NCI-H187 treated with DMSO at 0.1 percent for 48 hours (cell line): ENCODE measurements around the gene PAFAH2.

Experiments used
- DNase-seq: peaks from one replicate; lab custom pipeline; 2025; lab: John Stamatoyannopoulos, UW

PAFAH2 gene

GRCh38 chr1:25932321-25932720 lies 65.5 kb downstream of the PAFAH2 start:
- DNase-seq = no peak

- no peak for DNase-seq
These were observed 68.8 kb downstream of the PAFAH2 start for GRCh38 chr1:25929016-25929415.

GRCh38 chr1:25927521-25928265 lies 70.2 kb downstream of the PAFAH2 start:
- DNase-seq = no peak

- no peak for DNase-seq
These were observed 70.9 kb downstream of the PAFAH2 start for GRCh38 chr1:25926731-25927496.

GRCh38 chr1:25924454-25924853 lies 73.4 kb downstream of the PAFAH2 start:
- no peak for DNase-seq

GRCh38 chr1:25922971-25923552 lies 74.8 kb downstream of the PAFAH2 start:
- no peak for DNase-seq

GRCh38 chr1:25922056-25922970 lies 75.5 kb downstream of the PAFAH2 start:
- peak; percentile 24 for DNase-seq

GRCh38 chr1:25918615-25919014 lies 79.2 kb downstream of the PAFAH2 start:
- no peak for DNase-seq

GRCh38 chr1:25917996-25918395 lies 79.9 kb downstream of the PAFAH2 start:
- no peak for DNase-seq

GRCh38 chr1:25916460-25916859 lies 81.4 kb downstream of the PAFAH2 start:
- DNase-seq = no peak

- DNase-seq = no peak
These were observed 83.5 kb downstream of the PAFAH2 start for GRCh38 chr1:25914074-25914995.

- no peak for DNase-seq
These were observed 84.7 kb downstream of the PAFAH2 start for GRCh38 chr1:25913206-25913605.

- DNase-seq = no peak
These were observed 85.6 kb downstream of the PAFAH2 start for GRCh38 chr1:25912076-25912831.

GRCh38 chr1:25911162-25911561 lies 86.7 kb downstream of the PAFAH2 start:
- DNase-seq = no peak
